WTC11 (cell line): ENCODE data around the gene TSEN54. TPM values are rescaled to one million over a fixed set of nuclear protein-coding genes. Genes with fewer than 3 reads are reported as not detected.

ENCODE experiments used
- ATAC-seq: fragments of 200-7000 bp; cut with Tn5 transposase; 2 replicates; pipeline ENCODE4 v1.10.0; 2021; ENCODE audit warnings: mild to moderate bottlenecking, moderate library complexity
- CTCF ChIA-PET: fragments of 300-600 bp; sonication (Branson Sonifier 250); formaldehyde crosslinking; loops from one replicate; lab custom pipeline; 2021; ENCODE audit warnings: antibody characterized with exemption; lab: Charles Lee
- POLR2A ChIA-PET: fragments of 350-600 bp; sonication (Branson Sonifier 250); formaldehyde crosslinking; loops from one replicate; lab custom pipeline; 2021; ENCODE audit warnings: antibody characterized with exemption; lab: Charles Lee
- DNase-seq: peaks from one replicate; pipeline ENCODE4 v3.0.0; 2021; ENCODE audit warnings: low spot score
- H3K27ac Mint-ChIP-seq: 2 replicates; pipeline ENCODE4 v1.8.0; 2021; ENCODE audit warnings: mixed read lengths
- H3K27me3 Mint-ChIP-seq: 2 replicates; pipeline ENCODE4 v1.8.0; 2021; ENCODE audit warnings: low read depth, mild to moderate bottlenecking, moderate library complexity, mixed read lengths
- H3K36me3 Mint-ChIP-seq: 2 replicates; pipeline ENCODE4 v1.8.0; 2021; ENCODE audit warnings: mixed read lengths
- H3K4me1 Mint-ChIP-seq: 2 replicates; pipeline ENCODE4 v1.8.0; 2022; ENCODE audit warnings: mixed read lengths
- H3K4me3 Mint-ChIP-seq: 2 replicates; pipeline ENCODE4 v1.8.0; 2021; ENCODE audit warnings: mild to moderate bottlenecking, moderate library complexity, mixed read lengths
- H3K9me3 Mint-ChIP-seq: 2 replicates; pipeline ENCODE4 v1.8.0; 2021; ENCODE audit warnings: mixed read lengths
- ATF2 ChIP-seq: sonication (generic); formaldehyde crosslinking; IDR thresholded peaks from 2 replicates; pipeline ENCODE4 v1.8.1; 2022; ENCODE audit warnings: low read depth, missing genetic modification reagents, borderline replicate concordance
- CREB1 ChIP-seq: sonication (generic); formaldehyde crosslinking; IDR thresholded peaks from 2 replicates; pipeline ENCODE4 v1.8.0; 2023; ENCODE audit warnings: mild to moderate bottlenecking, missing genetic modification reagents
- CREM ChIP-seq: sonication (generic); formaldehyde crosslinking; IDR thresholded peaks from 2 replicates; pipeline ENCODE4 v1.8.1; 2022; ENCODE audit warnings: mild to moderate bottlenecking, missing genetic modification reagents, moderate library complexity
- ERG ChIP-seq: fragments of 250-450 bp; sonication (Bioruptor Pico); IDR thresholded peaks from 2 replicates; pipeline ENCODE4 v1.8.0; 2021; ENCODE audit warnings: mild to moderate bottlenecking
- ESRRA ChIP-seq: sonication (generic); formaldehyde crosslinking; IDR thresholded peaks from 2 replicates; pipeline ENCODE4 v1.8.1; 2022; ENCODE audit warnings: mild to moderate bottlenecking, missing genetic modification reagents, borderline replicate concordance
- ETV6 ChIP-seq: sonication (generic); formaldehyde crosslinking; IDR thresholded peaks from 2 replicates; pipeline ENCODE4 v1.8.1; 2022; ENCODE audit warnings: mild to moderate bottlenecking, missing genetic modification reagents
- FOXJ3 ChIP-seq: sonication (generic); formaldehyde crosslinking; IDR thresholded peaks from 2 replicates; pipeline ENCODE4 v1.9.0; 2021; ENCODE audit warnings: missing genetic modification reagents, mild to moderate bottlenecking, borderline replicate concordance
- GTF2I ChIP-seq: fragments of 250-450 bp; sonication (Bioruptor Pico); conservative IDR thresholded peaks from 2 replicates; pipeline ENCODE4 v1.4.0; 2021; ENCODE audit warnings: mild to moderate bottlenecking
- IRF2 ChIP-seq: sonication (generic); formaldehyde crosslinking; IDR thresholded peaks from 2 replicates; pipeline ENCODE4 v1.8.0; 2022; ENCODE audit warnings: low read depth, missing genetic modification reagents, borderline replicate concordance
- NFE2L1 ChIP-seq: sonication (generic); formaldehyde crosslinking; IDR thresholded peaks from 2 replicates; pipeline ENCODE4 v1.8.1; 2023; ENCODE audit warnings: missing genetic modification reagents
- PRDM15 ChIP-seq: sonication (generic); formaldehyde crosslinking; IDR thresholded peaks from 2 replicates; pipeline ENCODE4 v1.8.0; 2022; ENCODE audit warnings: missing genetic modification reagents
- SMAD3 ChIP-seq: sonication (generic); formaldehyde crosslinking; IDR thresholded peaks from 2 replicates; pipeline ENCODE4 v1.8.0; 2022; ENCODE audit warnings: missing genetic modification reagents, mild to moderate bottlenecking, borderline replicate concordance
- SMAD4 ChIP-seq: sonication (generic); formaldehyde crosslinking; IDR thresholded peaks from 2 replicates; pipeline ENCODE4 v1.8.0; 2022; ENCODE audit warnings: mild to moderate bottlenecking, missing genetic modification reagents
- SOX15 ChIP-seq: fragments of 250-450 bp; sonication (Bioruptor Pico); IDR thresholded peaks from 2 replicates; pipeline ENCODE4 v1.9.0; 2021; ENCODE audit warnings: mild to moderate bottlenecking
- SP1 ChIP-seq: sonication (generic); formaldehyde crosslinking; conservative IDR thresholded peaks from 2 replicates; pipeline ENCODE4 v1.8.1; 2022; ENCODE audit warnings: missing genetic modification reagents
- ZBTB21 ChIP-seq: sonication (generic); formaldehyde crosslinking; IDR thresholded peaks from 2 replicates; pipeline ENCODE4 v1.8.1; 2023; ENCODE audit warnings: mild to moderate bottlenecking, missing genetic modification reagents, borderline replicate concordance
- ZNF121 ChIP-seq: sonication (generic); formaldehyde crosslinking; IDR thresholded peaks from 2 replicates; pipeline ENCODE4 v1.8.0; 2023; ENCODE audit warnings: missing genetic modification reagents
- ZNF219 ChIP-seq: sonication (generic); formaldehyde crosslinking; IDR thresholded peaks from 2 replicates; pipeline ENCODE4 v1.8.0; 2023; ENCODE audit warnings: missing genetic modification reagents, mild to moderate bottlenecking, borderline replicate concordance
- ZNF396 ChIP-seq: fragments of 250-450 bp; sonication (Bioruptor Pico); IDR thresholded peaks from 2 replicates; pipeline ENCODE4 v1.8.0; 2021; ENCODE audit warnings: mild to moderate bottlenecking, moderate library complexity, borderline replicate concordance
- ZNF671 ChIP-seq: fragments of 250-450 bp; sonication (Bioruptor Pico); IDR thresholded peaks from 2 replicates; pipeline ENCODE4 v1.8.0; 2021; ENCODE audit warnings: mild to moderate bottlenecking
- total RNA-seq: library from RNA; stranded (reverse); gene quantifications from 3 replicates; pipeline ENCODE4 v1.2.3, GENCODE V29; 2021
- TF ChIP-seq, protein P1 (sequence below): sonication (generic); formaldehyde crosslinking; IDR thresholded peaks from 2 replicates; pipeline ENCODE4 v1.8.1; 2023; ENCODE audit warnings: mild to moderate bottlenecking, missing genetic modification reagents, moderate library complexity
- TF ChIP-seq, protein P2 (sequence below): sonication (generic); formaldehyde crosslinking; IDR thresholded peaks from 2 replicates; pipeline ENCODE4 v1.8.1; 2023; ENCODE audit warnings: mild to moderate bottlenecking, missing genetic modification reagents

The TSEN54 gene
- total RNA-seq, 1 experiment from 2014 or later = 53.4 TPM

GRCh38 chr17:75516619-75517296 lies 430 bp downstream of the TSEN54 start:
- H3K4me3 Mint-ChIP-seq = peak overlapping the region; percentile 80
- peaks cover 25% of the 10 kb centered on the region for H3K36me3 Mint-ChIP-seq
- ChIA-PET CTCF (interaction anchor here (0.6 to 3.7 kb wide), 38 partner anchors 9 to 362 kb away, joined by 3 to 65 read pairs (median 5); partner anchors contain the start of genes GALK1, GGA3, LLGL2 and MIF4GD), POLR2A (interaction anchor here (0.5 to 1.4 kb wide), 9 partner anchors 8 to 263 kb away, joined by 3 to 6 read pairs (median 3); partner anchors contain the start of gene LLGL2)
- H3K9me3 Mint-ChIP-seq = no peaks in the 10 kb centered on the region
- TF ChIP-seq, protein P1, sequence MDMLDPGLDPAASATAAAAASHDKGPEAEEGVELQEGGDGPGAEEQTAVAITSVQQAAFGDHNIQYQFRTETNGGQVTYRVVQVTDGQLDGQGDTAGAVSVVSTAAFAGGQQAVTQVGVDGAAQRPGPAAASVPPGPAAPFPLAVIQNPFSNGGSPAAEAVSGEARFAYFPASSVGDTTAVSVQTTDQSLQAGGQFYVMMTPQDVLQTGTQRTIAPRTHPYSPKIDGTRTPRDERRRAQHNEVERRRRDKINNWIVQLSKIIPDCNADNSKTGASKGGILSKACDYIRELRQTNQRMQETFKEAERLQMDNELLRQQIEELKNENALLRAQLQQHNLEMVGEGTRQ (CRISPR knock-in tag) = 0 out of 2 replicates have a peak, but pooled peaks have one; percentile 4
- TF ChIP-seq ATF2 (CRISPR knock-in tag) (no peak), SMAD4 (no peak)
- peaks cover 20% of the 10 kb centered on the region for H3K4me1 Mint-ChIP-seq
- ATAC-seq (peak; percentile 2), DNase-seq (peak; percentile 46)
- no peak overlapping the region for H3K27ac Mint-ChIP-seq
- no peaks in the 10 kb centered on the region for H3K27me3 Mint-ChIP-seq

GRCh38 chr17:75517297-75517865 lies 1.1 kb downstream of the TSEN54 start:
- Mint-ChIP-seq H3K9me3 (no peaks in the 10 kb centered on the region), H3K27ac (no peak overlapping the region), H3K36me3 (peaks cover 28% of the 10 kb centered on the region), H3K27me3 (no peaks in the 10 kb centered on the region), H3K4me3 (peak overlapping the region; percentile 80), H3K4me1 (peaks cover 17% of the 10 kb centered on the region)
- ATAC-seq (no peak), DNase-seq (no peak)
- ChIA-PET CTCF (interaction anchor here (0.6 to 3.7 kb wide), 21 partner anchors 8 to 277 kb away, joined by 3 to 65 read pairs (median 5); partner anchors contain the start of genes GALK1, LLGL2, MIF4GD and MYO15B), POLR2A (interaction anchor here (0.7 to 1.4 kb wide), 5 partner anchors 8 to 123 kb away, joined by 3 to 5 read pairs (median 4); partner anchors contain the start of gene LLGL2)
- no peak for TF ChIP-seq SP1 (CRISPR knock-in tag)
- TF ChIP-seq PRDM15 (CRISPR knock-in tag) = 0 out of 2 replicates have a peak, but pooled peaks have one; percentile 64
- no peak for TF ChIP-seq CREM (CRISPR knock-in tag)
- no peak for TF ChIP-seq IRF2

GRCh38 chr17:75518201-75518600 lies 1.9 kb downstream of the TSEN54 start:
- H3K27me3 Mint-ChIP-seq = no peaks in the 10 kb centered on the region
- no peak overlapping the region for H3K27ac Mint-ChIP-seq
- H3K4me1 Mint-ChIP-seq = peaks cover 17% of the 10 kb centered on the region
- POLR2A ChIA-PET = no interaction called here
- no peaks in the 10 kb centered on the region for H3K9me3 Mint-ChIP-seq
- CTCF ChIA-PET = interaction anchor here (0.6 to 3.7 kb wide), 7 partner anchors 17 to 212 kb away, joined by 3 to 21 read pairs (median 3); partner anchors contain the start of gene SMIM5
- DNase-seq (no peak), ATAC-seq (no peak)
- H3K36me3 Mint-ChIP-seq = peaks cover 32% of the 10 kb centered on the region
- H3K4me3 Mint-ChIP-seq = peak overlapping the region; percentile 80; the same call in 1 of the 2 replicates
- TF ChIP-seq ZNF219 (no peak), CREB1 (CRISPR knock-in tag) (no peak), FOXJ3 (CRISPR knock-in tag) (no peak), ZNF396 (no peak), SMAD3 (CRISPR knock-in tag) (no peak), ESRRA (CRISPR knock-in tag) (no peak), IRF2 (no peak), SOX15 (CRISPR knock-in tag) (no peak), ZNF121 (CRISPR knock-in tag) (no peak), GTF2I (no peak), ETV6 (CRISPR knock-in tag) (no peak), NFE2L1 (CRISPR knock-in tag) (no peak), ZNF671 (CRISPR knock-in tag) (no peak), ZBTB21 (CRISPR knock-in tag) (no peak), ERG (CRISPR knock-in tag) (no peak)
- TF ChIP-seq, protein P2, sequence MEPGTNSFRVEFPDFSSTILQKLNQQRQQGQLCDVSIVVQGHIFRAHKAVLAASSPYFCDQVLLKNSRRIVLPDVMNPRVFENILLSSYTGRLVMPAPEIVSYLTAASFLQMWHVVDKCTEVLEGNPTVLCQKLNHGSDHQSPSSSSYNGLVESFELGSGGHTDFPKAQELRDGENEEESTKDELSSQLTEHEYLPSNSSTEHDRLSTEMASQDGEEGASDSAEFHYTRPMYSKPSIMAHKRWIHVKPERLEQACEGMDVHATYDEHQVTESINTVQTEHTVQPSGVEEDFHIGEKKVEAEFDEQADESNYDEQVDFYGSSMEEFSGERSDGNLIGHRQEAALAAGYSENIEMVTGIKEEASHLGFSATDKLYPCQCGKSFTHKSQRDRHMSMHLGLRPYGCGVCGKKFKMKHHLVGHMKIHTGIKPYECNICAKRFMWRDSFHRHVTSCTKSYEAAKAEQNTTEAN (CRISPR knock-in tag) = no peak
